Measurements from ENCODE around the gene MFSD12. TPM values are rescaled to one million over a fixed set of nuclear protein-coding genes. Genes with fewer than 3 reads are reported as not detected.
"Not testable (repeated sequence)": the region's sequence is repeated elsewhere in the genome, so short reads cannot be mapped to it uniquely, and the experiment has no call there.

Gene MFSD12
- polyA plus RNA-seq, 6 donors from 2014 or later, result 19.1 to 37.6 (median 26.7) TPM

DNA sequence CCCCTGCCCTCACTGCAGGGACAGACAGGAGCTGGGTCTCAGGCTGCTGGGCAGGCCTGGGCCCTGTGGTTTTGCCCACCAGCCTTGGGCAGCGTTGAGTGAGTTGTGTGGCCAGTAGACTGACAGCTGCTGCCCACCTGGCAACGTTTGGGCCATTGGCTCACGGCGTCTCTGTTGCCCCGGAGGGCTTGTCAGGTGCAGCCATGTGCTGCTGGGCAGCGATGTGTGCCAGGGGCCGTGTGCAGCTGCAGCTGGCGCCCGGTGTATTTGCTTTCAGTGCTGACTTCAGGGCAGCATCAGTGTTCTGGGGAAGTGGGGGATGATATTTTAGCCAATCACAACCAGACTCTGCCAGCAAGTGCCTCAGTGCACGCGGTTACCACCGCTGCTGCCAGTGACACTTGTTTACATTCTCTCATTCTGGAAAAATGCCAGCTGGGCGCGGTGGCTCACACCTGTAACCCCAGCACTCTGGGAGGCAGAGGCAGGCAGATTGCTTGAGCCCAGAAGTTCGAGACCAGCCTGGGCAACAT is 40.6 kb downstream of the MFSD12 start:
- Mint-ChIP-seq H3K36me3 (peaks cover 0 to 4% of the 10 kb centered on the region in 2 donors), H3K4me3 (peak overlapping the region in 7 of 8 donors; percentile 15 to 70 (median 41)), H3K27ac (peak overlapping the region; percentile 89 to 97 (median 94)), H3K4me1 (peaks cover 29 to 62% (median 47%) of the 10 kb centered on the region in 3 donors), H3K9me3 (no peaks in the 10 kb centered on the region), H3K27me3 (no peaks in the 10 kb centered on the region)
- peak; percentile 89 to 92 for ATAC-seq (ENCODE audit: low read depth in 2 of 2)
- peak; percentile 61 for DNase-seq

DNA sequence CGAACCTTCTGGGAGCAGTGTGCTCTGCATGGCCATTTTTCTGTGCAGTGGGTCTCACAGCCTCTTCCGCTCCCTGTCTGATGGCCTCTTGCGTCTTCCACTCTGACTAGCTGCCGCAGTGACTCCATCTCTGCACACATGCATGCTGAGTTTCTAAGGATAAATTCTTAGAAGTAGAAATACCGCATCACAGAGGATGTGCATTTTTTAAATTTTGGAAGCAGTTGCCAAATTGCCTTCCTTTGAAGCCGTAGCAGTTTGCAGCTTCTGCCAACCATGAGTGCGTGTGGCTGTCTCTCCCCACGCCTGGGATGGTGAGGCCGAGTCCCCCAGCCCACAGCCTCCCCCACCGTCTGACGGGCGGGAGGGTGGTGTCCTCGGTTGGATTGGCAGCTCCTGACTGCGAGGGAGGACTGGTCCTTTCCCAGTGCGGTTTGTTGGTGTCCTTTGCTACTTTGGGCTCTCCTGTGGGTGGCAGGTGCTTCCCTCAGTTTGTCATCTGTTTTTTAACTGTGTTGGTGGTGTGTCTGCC is 41.4 kb downstream of the MFSD12 start:
- H3K9me3 Mint-ChIP-seq, result no peaks in the 10 kb centered on the region
- DNase-seq, result no peak
- H3K27me3 Mint-ChIP-seq, result no peaks in the 10 kb centered on the region
- peaks cover 28 to 62% (median 51%) of the 10 kb centered on the region in 3 donors for H3K4me1 Mint-ChIP-seq
- H3K36me3 Mint-ChIP-seq, result peaks cover 0 to under 1% of the 10 kb centered on the region in 2 donors
- ATAC-seq (ENCODE audit: low read depth in 2 of 2), result no peak
- H3K4me3 Mint-ChIP-seq, result no peak overlapping the region
- peak overlapping the region in 4 of 6 donors; percentile 28 to 94 (median 84) for H3K27ac Mint-ChIP-seq

DNA sequence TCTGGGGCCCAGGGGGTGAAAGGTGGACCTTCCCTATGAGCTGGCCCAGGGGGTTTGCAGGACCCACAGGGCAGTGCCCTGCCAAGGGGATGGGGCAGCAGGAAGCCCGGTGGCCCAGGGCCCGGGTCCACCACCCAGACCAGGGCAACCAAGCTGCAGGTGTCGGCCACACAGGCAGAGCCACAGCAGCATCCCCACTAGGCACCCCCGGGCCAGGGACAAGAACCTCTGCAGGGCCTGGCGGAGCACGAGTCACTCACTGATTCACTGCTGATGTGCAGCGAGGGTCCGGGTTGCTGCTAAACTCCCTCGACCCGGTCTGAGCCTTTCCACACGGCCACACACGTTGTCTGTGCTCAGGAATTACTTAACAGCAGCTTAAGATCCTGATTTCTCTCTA is 42.5 kb downstream of the MFSD12 start:
- H3K27me3 Mint-ChIP-seq, result no peaks in the 10 kb centered on the region
- H3K27ac Mint-ChIP-seq, result peak overlapping the region in 3 of 6 donors; percentile 59 to 81 (median 69)
- no peak for DNase-seq
- ATAC-seq (ENCODE audit: low read depth in 2 of 2), result no peak
- H3K9me3 Mint-ChIP-seq, result no peaks in the 10 kb centered on the region
- peaks cover 0 to 2% of the 10 kb centered on the region in 2 donors for H3K36me3 Mint-ChIP-seq
- peaks cover 27 to 68% (median 53%) of the 10 kb centered on the region in 3 donors for H3K4me1 Mint-ChIP-seq
- H3K4me3 Mint-ChIP-seq, result no peak overlapping the region

DNA sequence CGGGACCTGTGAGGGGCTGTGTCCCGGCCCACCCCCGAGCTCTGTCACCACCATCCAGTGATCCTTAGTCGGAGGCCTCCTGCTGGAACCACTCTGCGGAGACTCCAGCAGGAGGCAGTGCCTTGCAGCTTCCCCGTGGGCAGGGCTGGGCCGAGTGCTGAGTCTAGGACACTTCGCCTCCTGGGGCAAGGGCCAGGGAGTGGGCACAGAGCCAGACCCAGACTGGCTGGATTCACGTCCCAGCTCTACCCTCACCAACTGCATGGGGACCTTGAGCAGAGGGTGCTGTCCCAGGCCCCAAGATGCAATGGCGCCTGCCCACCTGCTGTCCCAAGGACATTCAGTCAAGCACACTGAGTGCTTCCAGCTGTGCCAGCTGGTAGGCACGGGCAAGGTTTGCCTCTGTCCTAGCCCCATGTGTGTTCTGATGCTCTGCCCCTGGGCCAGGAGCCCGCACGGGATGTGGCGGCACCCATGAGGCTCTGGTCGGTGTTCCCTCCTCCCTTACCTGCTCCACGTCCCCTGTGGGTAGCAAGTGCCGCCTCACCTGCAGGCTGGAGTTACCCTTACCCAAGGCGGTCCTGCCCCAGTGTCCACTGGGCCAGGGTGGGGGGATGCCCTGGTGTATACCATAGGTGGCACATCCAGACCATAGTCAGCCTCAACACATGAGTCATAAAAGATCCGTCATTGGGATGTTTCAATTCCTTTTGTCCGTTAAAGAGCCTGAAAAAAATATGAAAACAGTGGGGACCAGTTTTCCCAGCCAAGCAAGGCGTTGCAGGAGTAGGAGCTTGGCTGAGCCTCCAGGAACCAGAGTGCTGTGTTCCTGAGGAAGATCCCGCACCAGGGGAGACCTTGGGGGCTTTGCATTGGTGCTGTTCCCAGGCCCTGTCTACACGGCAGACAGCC is 43.9 kb downstream of the MFSD12 start:
- Mint-ChIP-seq H3K4me1 (peaks cover 37 to 74% (median 63%) of the 10 kb centered on the region in 3 donors), H3K9me3 (no peaks in the 10 kb centered on the region), H3K4me3 (no peak overlapping the region), H3K27me3 (no peaks in the 10 kb centered on the region), H3K27ac (peak overlapping the region in 3 of 6 donors; percentile 44 to 81 (median 61)), H3K36me3 (peaks cover 0 to 11% of the 10 kb centered on the region in 2 donors)
- no peak for DNase-seq
- no peak for ATAC-seq (ENCODE audit: low read depth in 2 of 2)

DNA sequence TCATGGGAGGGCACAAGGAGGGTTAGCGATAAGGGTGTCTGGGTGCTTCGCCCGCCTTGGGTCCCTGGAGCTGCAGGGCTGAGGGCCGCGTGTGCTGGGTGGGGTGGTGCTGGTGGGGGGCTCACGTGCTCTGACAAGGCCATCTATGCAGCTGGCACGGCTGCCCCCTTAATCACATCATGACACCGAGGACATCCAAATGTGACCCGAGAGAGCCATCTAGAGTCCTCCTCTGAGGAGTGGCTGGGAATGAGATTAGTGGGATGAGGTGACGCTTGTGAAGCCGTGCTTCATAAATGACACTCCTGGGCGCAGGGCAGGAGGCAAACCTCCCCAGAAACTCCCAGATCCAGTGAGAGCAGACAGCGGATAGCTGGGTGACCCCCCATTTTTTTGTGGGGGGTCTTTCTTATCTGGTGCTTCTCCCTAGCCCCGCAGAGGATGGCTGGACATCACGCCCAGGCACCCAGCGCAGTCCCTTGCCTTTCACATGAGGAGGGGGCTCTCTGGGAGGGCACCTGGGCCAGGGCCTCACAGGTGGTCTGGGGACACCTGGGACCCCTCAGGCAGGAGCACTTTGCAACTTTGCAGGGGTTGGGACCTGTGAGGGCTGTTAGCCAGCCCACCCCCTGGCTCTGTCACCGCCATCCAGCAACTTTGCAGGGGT is 44.7 kb downstream of the MFSD12 start:
- DNase-seq (no peak), ATAC-seq (ENCODE audit: low read depth in 2 of 2) (no peak)
- no peak overlapping the region for H3K27ac Mint-ChIP-seq
- H3K4me3 Mint-ChIP-seq, result peak overlapping the region in 1 of 8 donors; percentile 36
- no peaks in the 10 kb centered on the region for H3K27me3 Mint-ChIP-seq
- peaks cover 37 to 69% (median 68%) of the 10 kb centered on the region in 3 donors for H3K4me1 Mint-ChIP-seq
- H3K9me3 Mint-ChIP-seq, result no peaks in the 10 kb centered on the region
- H3K36me3 Mint-ChIP-seq, result peaks cover 0 to 11% of the 10 kb centered on the region in 2 donors

DNA sequence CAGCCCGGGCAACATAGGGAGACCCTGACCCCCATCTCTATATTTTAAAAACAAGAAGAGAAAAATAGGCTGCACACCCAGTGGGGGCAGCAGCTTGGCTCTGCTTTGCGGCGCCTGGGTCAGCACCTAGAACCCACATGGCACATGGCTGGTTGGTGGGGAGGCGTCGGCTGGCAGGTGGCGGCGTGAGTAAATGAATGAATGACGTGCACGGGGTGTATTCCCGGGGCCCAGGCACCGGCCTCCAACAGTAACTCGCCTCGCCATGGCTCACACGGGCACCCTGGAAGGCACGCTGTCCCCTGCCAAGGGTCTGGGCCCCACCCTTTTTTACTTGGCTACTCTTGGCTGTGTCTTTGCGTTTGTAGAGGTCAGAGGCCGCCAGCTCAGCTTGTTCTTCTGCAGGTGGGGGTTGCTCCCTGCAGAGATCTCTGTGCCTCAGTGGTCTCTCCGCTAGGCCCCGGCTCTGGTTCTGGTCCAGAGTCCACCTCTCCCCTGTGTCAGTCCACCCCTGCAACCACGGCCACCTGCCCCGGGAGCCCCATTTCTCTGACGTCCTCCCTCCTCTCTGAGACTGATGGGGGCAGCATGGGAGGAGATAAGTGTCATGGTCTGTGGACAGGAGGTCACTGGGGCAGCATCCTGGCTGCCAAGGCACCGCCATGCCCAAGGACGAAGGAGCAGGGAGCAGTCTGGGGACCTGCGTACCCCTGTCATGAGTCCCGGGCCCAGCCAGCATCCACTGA is 45.7 kb downstream of the MFSD12 start:
- Mint-ChIP-seq H3K4me1 (peaks cover 42 to 72% (median 69%) of the 10 kb centered on the region in 3 donors), H3K27me3 (no peaks in the 10 kb centered on the region), H3K27ac (peak overlapping the region in 1 of 6 donors; percentile 64), H3K36me3 (peaks cover 0 to 11% of the 10 kb centered on the region in 2 donors), H3K4me3 (peak overlapping the region in 1 of 8 donors; percentile 22), H3K9me3 (no peaks in the 10 kb centered on the region)
- ATAC-seq (ENCODE audit: low read depth in 2 of 2) (no peak), DNase-seq (no peak)

DNA sequence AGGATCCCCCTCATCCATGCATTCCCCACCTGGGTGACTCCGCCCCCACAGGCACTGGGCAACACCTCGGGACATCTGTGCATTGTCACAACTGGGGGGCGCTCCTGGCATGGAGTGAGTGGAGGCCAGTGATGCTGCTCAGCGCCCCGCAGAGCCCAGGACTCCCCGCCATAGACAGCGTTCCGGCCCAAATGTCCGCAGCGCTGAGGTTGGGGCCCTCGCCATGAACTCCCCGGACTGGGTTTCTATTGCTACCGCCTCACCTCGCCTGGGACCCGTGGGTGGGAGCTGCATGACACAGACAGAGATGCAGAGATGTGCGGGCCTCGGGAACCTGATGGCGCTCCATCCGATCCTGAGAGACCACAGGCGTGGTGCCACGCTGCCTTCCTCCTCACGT is 46.7 kb downstream of the MFSD12 start:
- no peak for DNase-seq
- Mint-ChIP-seq H3K4me3 (peak overlapping the region in 1 of 8 donors; percentile 48), H3K4me1 (peaks cover 42 to 67% (median 65%) of the 10 kb centered on the region in 3 donors), H3K27ac (peak overlapping the region in 1 of 6 donors; percentile 89), H3K9me3 (no peaks in the 10 kb centered on the region), H3K36me3 (peaks cover 0 to 11% of the 10 kb centered on the region in 2 donors), H3K27me3 (no peaks in the 10 kb centered on the region)
- no peak for ATAC-seq (ENCODE audit: low read depth in 2 of 2)

DNA sequence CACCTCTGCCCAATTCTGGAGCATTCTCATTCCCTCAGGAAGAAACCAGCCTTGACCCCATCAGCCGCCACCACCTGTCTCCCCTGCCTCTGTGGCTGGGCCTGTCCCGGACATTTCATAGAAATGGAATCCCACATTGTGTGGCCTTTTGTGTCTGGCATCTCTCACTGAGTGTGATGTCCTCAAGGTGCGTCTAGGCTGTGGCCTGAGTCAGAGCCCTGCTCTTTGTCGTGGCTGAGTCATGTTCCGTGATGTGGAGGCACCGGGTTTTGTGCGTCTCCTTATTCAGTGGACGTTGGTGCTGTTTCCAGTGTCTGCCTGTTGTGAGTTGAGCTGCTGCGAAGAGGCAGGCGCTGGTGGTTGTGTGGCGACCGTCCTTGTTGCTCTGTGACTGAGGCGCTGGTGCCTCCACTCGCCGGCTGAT is 47.8 kb downstream of the MFSD12 start:
- no peak for ATAC-seq (ENCODE audit: low read depth in 2 of 2)
- no peak for DNase-seq
- peaks cover 43 to 70% (median 65%) of the 10 kb centered on the region in 3 donors for H3K4me1 Mint-ChIP-seq
- no peaks in the 10 kb centered on the region for H3K27me3 Mint-ChIP-seq
- H3K27ac Mint-ChIP-seq, result peak overlapping the region in 4 of 6 donors; percentile 42 to 68 (median 48)
- H3K4me3 Mint-ChIP-seq, result peak overlapping the region; percentile 23 to 89 (median 62)
- peaks cover 0 to 11% of the 10 kb centered on the region in 2 donors for H3K36me3 Mint-ChIP-seq
- no peaks in the 10 kb centered on the region for H3K9me3 Mint-ChIP-seq

DNA sequence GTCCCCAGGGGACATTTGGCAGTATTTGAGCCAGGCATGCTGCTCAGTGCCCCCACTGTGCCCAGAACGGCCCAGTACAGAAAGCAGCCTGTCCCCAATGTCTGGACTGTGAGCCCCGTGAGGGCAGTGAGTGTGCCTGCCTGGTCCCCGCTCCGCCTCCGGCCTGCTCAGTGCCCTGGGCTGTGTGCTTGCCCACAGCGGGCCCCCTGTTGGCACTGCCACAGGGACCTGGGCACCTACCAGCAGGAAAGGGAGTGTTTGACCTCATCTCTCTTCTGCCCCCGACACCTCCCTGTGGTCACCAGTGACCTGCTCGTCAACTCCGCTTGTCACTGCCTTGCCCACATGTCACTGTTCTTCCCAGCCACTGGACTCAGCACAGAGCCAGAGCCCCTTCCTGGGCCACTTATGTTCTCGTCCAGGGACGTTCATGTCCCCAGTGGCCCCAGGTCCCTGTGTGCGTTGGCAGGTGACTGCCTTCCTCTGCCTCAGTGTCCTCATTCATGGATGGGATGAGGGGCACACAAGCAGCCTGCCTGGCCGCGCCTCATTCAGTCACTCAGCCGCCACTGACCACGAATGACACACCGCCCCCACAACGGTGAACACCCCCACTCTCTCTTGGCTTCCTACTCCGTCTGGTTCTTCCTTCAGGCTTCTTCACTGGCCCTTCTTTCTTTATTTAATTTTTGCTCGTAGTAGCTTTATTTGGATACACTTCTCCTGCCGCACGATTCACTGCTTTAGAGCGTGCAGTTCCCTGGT is 48.4 kb downstream of the MFSD12 start:
- peaks cover 0 to 11% of the 10 kb centered on the region in 2 donors for H3K36me3 Mint-ChIP-seq
- no peak for ATAC-seq (ENCODE audit: low read depth in 2 of 2)

DNA sequence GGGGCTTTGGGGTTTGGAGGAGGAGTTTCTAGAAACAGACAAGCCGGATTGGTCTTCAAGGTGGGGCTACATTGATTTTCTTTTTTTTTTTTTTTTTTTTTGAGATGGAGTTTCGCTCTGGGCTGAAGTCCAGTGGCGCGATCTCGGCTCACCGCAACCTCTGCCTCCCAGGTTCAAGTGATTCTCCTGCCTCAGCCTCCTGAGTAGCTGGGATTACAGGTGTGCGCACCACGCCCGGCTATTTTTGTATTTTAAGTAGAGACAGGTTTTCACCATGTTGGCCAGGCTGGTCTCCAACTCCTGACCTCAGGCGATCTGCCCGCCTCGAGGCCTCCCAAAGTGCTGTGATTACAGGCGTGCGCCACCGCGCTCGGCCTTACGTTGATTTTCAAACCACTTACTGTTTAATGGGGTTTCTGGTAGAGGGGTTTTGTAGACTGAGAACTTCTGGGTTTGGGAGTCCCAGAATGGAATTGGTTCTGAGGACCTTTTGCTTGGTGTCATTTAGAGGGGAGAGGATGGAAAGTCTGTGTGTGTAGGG is 49.2 kb downstream of the MFSD12 start:
- Mint-ChIP-seq H3K4me1 (peaks cover 36 to 59% (median 55%) of the 10 kb centered on the region in 3 donors), H3K27ac (peak overlapping the region in 3 of 6 donors; percentile 63 to 98 (median 82)), H3K36me3 (peaks cover 0 to 11% of the 10 kb centered on the region in 2 donors), H3K4me3 (peak overlapping the region; percentile 48 to 93 (median 68))
- not testable (repeated sequence) for H3K27me3 Mint-ChIP-seq; DNase-seq; ATAC-seq (ENCODE audit: low read depth in 2 of 2); H3K9me3 Mint-ChIP-seq

More for the DNA sequence above, 48.4 kb downstream of the MFSD12 start:
- Mint-ChIP-seq H3K27me3 (no peaks in the 10 kb centered on the region), H3K9me3 (no peaks in the 10 kb centered on the region), H3K4me3 (peak overlapping the region; percentile 52 to 89 (median 70)), H3K27ac (peak overlapping the region in 5 of 6 donors; percentile 63 to 98 (median 88)), H3K4me1 (peaks cover 40 to 64% (median 60%) of the 10 kb centered on the region in 3 donors)
- no peak for DNase-seq

DNA sequence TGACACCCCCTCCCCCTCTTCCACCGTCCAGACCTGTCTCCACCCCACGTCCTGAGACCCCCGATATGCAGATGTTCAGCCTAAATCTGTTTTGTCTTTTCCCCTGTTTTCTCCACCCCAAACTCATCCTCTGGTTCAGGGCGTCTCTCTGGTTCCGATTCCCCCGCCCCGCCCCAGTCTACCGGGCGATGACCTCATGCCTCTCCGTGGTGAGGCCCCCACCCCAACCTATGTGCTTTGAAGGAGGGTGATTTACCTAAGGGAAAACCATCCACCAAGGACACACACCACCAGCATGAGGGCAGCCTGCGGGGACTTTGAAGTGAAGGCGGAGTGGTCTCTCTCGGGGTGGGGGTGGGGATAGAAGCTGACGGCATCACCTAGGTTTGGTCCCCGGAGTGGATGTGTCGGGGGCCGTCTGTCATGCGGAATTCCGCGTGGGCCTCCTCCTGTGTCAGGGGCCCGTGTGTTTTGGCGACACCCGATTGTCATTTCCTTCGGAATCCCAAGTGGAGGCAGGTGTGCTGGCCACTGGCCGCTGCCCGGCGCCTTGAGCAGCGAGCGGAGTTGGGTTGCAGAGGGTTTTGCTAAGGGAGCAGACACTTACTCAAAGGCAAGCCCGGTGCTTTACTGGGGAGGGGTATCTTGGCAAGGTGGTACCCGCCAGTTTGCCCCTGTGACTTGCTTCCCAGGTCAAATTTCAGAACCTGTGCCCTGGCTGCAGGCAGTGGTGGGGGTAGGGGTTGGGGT is 49.8 kb downstream of the MFSD12 start:
- DNase-seq, result no peak
- Mint-ChIP-seq H3K9me3 (no peaks in the 10 kb centered on the region), H3K27me3 (no peaks in the 10 kb centered on the region), H3K4me3 (peak overlapping the region; percentile 88 to 96 (median 93)), H3K36me3 (peaks cover 0 to 11% of the 10 kb centered on the region in 2 donors), H3K27ac (peak overlapping the region in 5 of 6 donors; percentile 44 to 98 (median 86)), H3K4me1 (peaks cover 36 to 59% (median 54%) of the 10 kb centered on the region in 3 donors)
- no peak for ATAC-seq (ENCODE audit: low read depth in 2 of 2)
